Prostate gland (tissue), 2 donors: ENCODE data around the gene NREP.

ENCODE experiments used
- CTCF ChIP-seq, 4 experiments: fragments of 200-600 bp in 2 of 4; fragments of 450-650 bp in 2 of 4; sonication (generic) in 2 of 4; IDR thresholded peaks; 1 replicate in 3 of 4; 2 replicates in 1 of 4; pipeline ENCODE4 v1.5.1; 2016 to 2019; ENCODE audit warnings: antibody characterized with exemption in 4 of 4, mild to moderate bottlenecking in 2 of 4, moderate library complexity in 2 of 4
- POLR2A ChIP-seq: fragments of 450-650 bp; IDR thresholded peaks from one replicate; pipeline ENCODE4 v1.6.1; 2016; ENCODE audit warnings: antibody characterized with exemption, mild to moderate bottlenecking
- POLR2AphosphoS5 ChIP-seq: sonication (generic); formaldehyde crosslinking; IDR thresholded peaks from one replicate; pipeline ENCODE4 v1.6.1; 2017; ENCODE audit warnings: antibody characterized with exemption

- TF ChIP-seq POLR2A (no peak), CTCF (IDR thresholded peaks at IDR 0.05) (no peak), POLR2AphosphoS5 (no peak)
These were observed 12.5 kb upstream of the NREP start for GRCh38 chr5:111769541-111769940.
